HG03280 (cell line): ENCODE measurements around the gene REN.

ENCODE experiments used
- ATAC-seq: cut with Tn5 transposase; IDR thresholded peaks from one replicate; pipeline ENCODE4 v1.9.1; 2021; ENCODE audit warnings: mild to moderate bottlenecking, moderate library complexity; ENCODE audit not compliant: unreplicated experiment

REN gene

GRCh38 chr1:204191456-204191855 lies 25.3 kb upstream of the REN start:
- ATAC-seq, result no peak

- ATAC-seq, result no peak
These were observed 24.4 kb upstream of the REN start for GRCh38 chr1:204190212-204191211.

- ATAC-seq, result no peak
These were observed 23.0 kb upstream of the REN start for GRCh38 chr1:204188959-204189639.

GRCh38 chr1:204186597-204186996 lies 20.5 kb upstream of the REN start:
- no peak for ATAC-seq

GRCh38 chr1:204181116-204181515 lies 15.0 kb upstream of the REN start:
- ATAC-seq, result no peak

GRCh38 chr1:204180133-204180532 lies 14.0 kb upstream of the REN start:
- no peak for ATAC-seq

GRCh38 chr1:204178487-204179281 lies 12.5 kb upstream of the REN start:
- no peak for ATAC-seq

- ATAC-seq, result no peak
These were observed 11.0 kb upstream of the REN start for GRCh38 chr1:204177133-204177532.

- no peak for ATAC-seq
These were observed 9.9 kb upstream of the REN start for GRCh38 chr1:204176049-204176448.

GRCh38 chr1:204174958-204175357 lies 8.8 kb upstream of the REN start:
- no peak for ATAC-seq

GRCh38 chr1:204172404-204173029 lies 6.4 kb upstream of the REN start:
- no peak for ATAC-seq

- ATAC-seq, result no peak
These were observed 5.6 kb upstream of the REN start for GRCh38 chr1:204171751-204172178.

GRCh38 chr1:204170494-204171155 lies 4.5 kb upstream of the REN start:
- ATAC-seq, result no peak

- ATAC-seq, result no peak
These were observed 3.7 kb upstream of the REN start for GRCh38 chr1:204169858-204170257.

- ATAC-seq, result no peak
These were observed 1.6 kb upstream of the REN start for GRCh38 chr1:204167730-204168129.

GRCh38 chr1:204162494-204163074 lies 3.6 kb downstream of the REN start:
- ATAC-seq, result peak; percentile 60

GRCh38 chr1:204161609-204162493 lies 4.3 kb downstream of the REN start:
- ATAC-seq, result no peak

- no peak for ATAC-seq
These were observed 8.2 kb downstream of the REN start for GRCh38 chr1:204157962-204158361.

GRCh38 chr1:204155881-204156280 lies 10.3 kb downstream of the REN start:
- ATAC-seq, result no peak
